H1 (cell line): ENCODE measurements around the gene UVRAG. TPM values are rescaled to one million over a fixed set of nuclear protein-coding genes. Genes with fewer than 3 reads are reported as not detected.

Experiments
- CTCF ChIA-PET: fragments of 300-600 bp; sonication (Branson Sonifier 250); formaldehyde crosslinking; loops from one replicate; lab custom pipeline; 2021; ENCODE audit not compliant: partially characterized antibody; lab: Charles Lee
- POLR2A ChIA-PET: fragments of 300-600 bp; sonication (Branson Sonifier 250); formaldehyde crosslinking; loops from one replicate; lab custom pipeline; 2021; ENCODE audit warnings: inconsistent platforms; ENCODE audit not compliant: partially characterized antibody; lab: Charles Lee
- DNase-seq, 2 experiments: peaks; one replicate each; pipeline versions ENCODE4 v3.0.0 to v3.0.0-alpha.2; 2010 to 2022; ENCODE audit warnings: low spot score in 2 of 2, low read depth in 1 of 2, mixed read lengths in 1 of 2
- FAIRE-seq: peaks from 2 replicates; lab custom pipeline; 2011; peaks lifted over from hg19 to GRCh38; lab: Jason Lieb, UNC
- H2AFZ ChIP-seq: 2 replicates; pipeline ENCODE4 v1.8.1; 2012; ENCODE audit warnings: low read length, inconsistent platforms
- H2AK5ac ChIP-seq: 2 replicates; pipeline ENCODE4 v1.6.1; 2013; ENCODE audit warnings: low read depth, low read length
- H2BK120ac ChIP-seq: replicated peaks from 2 replicates; pipeline ENCODE3; 2013; ENCODE audit warnings: low read depth, low read length, inconsistent platforms
- H2BK12ac ChIP-seq: 2 replicates; pipeline ENCODE4 v1.6.1; 2013; ENCODE audit warnings: low read depth, low read length
- H2BK15ac ChIP-seq: 2 replicates; pipeline ENCODE4 v1.6.1; 2013; ENCODE audit warnings: low read length
- H2BK20ac ChIP-seq: 2 replicates; pipeline ENCODE4 v1.6.1; 2013; ENCODE audit warnings: low read length
- H2BK5ac ChIP-seq: 2 replicates; pipeline ENCODE4 v1.6.1; 2013; ENCODE audit warnings: low read depth, low read length
- H3K14ac ChIP-seq: 2 replicates; pipeline ENCODE4 v1.6.1; 2013; ENCODE audit warnings: inconsistent platforms; ENCODE audit not compliant: insufficient read length
- H3K18ac ChIP-seq: 2 replicates; pipeline ENCODE4 v1.6.1; 2013; ENCODE audit warnings: low read length; ENCODE audit errors: extremely low read depth
- H3K23ac ChIP-seq: 2 replicates; pipeline ENCODE4 v1.6.1; 2013; ENCODE audit warnings: inconsistent platforms; ENCODE audit not compliant: insufficient read length
- H3K23me2 ChIP-seq: 2 replicates; pipeline ENCODE4 v1.6.1; 2013; ENCODE audit warnings: low read depth, low read length
- H3K27ac ChIP-seq: 2 replicates; pipeline ENCODE4 v1.6.1; 2011; ENCODE audit warnings: low read depth, low read length, inconsistent platforms
- H3K27me3 ChIP-seq, 4 experiments: replicated peaks in 1 of 4; 1 replicate in 1 of 4; 2 replicates in 3 of 4; pipeline versions ENCODE4 v1.6.1 to v1.8.1; 2011 to 2013; ENCODE audit warnings: low read length in 3 of 4, mild to moderate bottlenecking in 3 of 4, inconsistent platforms in 2 of 4, mixed read lengths in 2 of 4, moderate library complexity in 1 of 4; ENCODE audit not compliant: control insufficient read depth in 3 of 4, insufficient read depth in 3 of 4; ENCODE audit errors: extremely low read depth in 1 of 4
- H3K36me3 ChIP-seq, 4 experiments: 2 replicates each; pipeline versions ENCODE4 v1.6.1 to v1.8.1; 2011 to 2013; ENCODE audit warnings: mild to moderate bottlenecking in 4 of 4, low read length in 3 of 4, moderate library complexity in 2 of 4, control low read depth in 1 of 4, inconsistent platforms in 1 of 4; ENCODE audit not compliant: insufficient read depth in 4 of 4, control insufficient read depth in 2 of 4
- H3K4ac ChIP-seq: replicated peaks from 2 replicates; pipeline ENCODE3; 2013; ENCODE audit warnings: low read length, low read depth, mixed read lengths, inconsistent platforms; ENCODE audit not compliant: insufficient read length
- H3K4me1 ChIP-seq, 4 experiments: replicated peaks in 1 of 4; 1 replicate in 1 of 4; 2 replicates in 3 of 4; pipeline versions ENCODE4 v1.6.1 to v1.8.1; 2011 to 2013; ENCODE audit warnings: low read length in 3 of 4, inconsistent platforms in 2 of 4, mixed read lengths in 1 of 4; ENCODE audit not compliant: insufficient read depth in 4 of 4, control insufficient read depth in 3 of 4
- H3K4me2 ChIP-seq, 2 experiments: 2 replicates each; pipeline versions ENCODE4 v1.6.1 to v1.8.1; 2011 to 2013; ENCODE audit warnings: low read depth in 2 of 2, low read length in 2 of 2, control low read depth in 1 of 2, inconsistent platforms in 1 of 2, mild to moderate bottlenecking in 1 of 2; ENCODE audit not compliant: insufficient read depth in 1 of 2
- H3K4me3 ChIP-seq, 4 experiments: fragments of 200-600, 300-600 bp in 1 of 4; sonication (generic), shearing (Covaris generic), sonication (Bioruptor Twin) in 1 of 4; 2 replicates each; pipeline versions ENCODE4 v1.5.1 to v1.8.1; 2011 to 2016; ENCODE audit warnings: low read length in 4 of 4, low read depth in 3 of 4, control low read depth in 2 of 4, inconsistent platforms in 2 of 4, mild to moderate bottlenecking in 2 of 4, mixed read lengths in 1 of 4, moderate library complexity in 1 of 4; ENCODE audit not compliant: insufficient read depth in 2 of 4; ENCODE audit errors: extremely low read depth in 1 of 4
- H3K56ac ChIP-seq: replicated peaks from 2 replicates; pipeline ENCODE3; 2013; ENCODE audit warnings: low read depth, mild to moderate bottlenecking, mixed read lengths, low read length, inconsistent platforms; ENCODE audit not compliant: insufficient read length
- H3K79me1 ChIP-seq: 2 replicates; pipeline ENCODE4 v1.6.1; 2013; ENCODE audit warnings: low read depth, low read length, control low read depth
- H3K79me2 ChIP-seq, 2 experiments: 2 replicates each; pipeline versions ENCODE4 v1.6.1 to v1.8.1; 2012 to 2013; ENCODE audit warnings: low read length in 2 of 2, mild to moderate bottlenecking in 2 of 2, inconsistent platforms in 1 of 2; ENCODE audit not compliant: insufficient read depth in 2 of 2, control insufficient read depth in 1 of 2
- H3K9ac ChIP-seq, 4 experiments: replicated peaks in 1 of 4; 1 replicate in 1 of 4; 2 replicates in 3 of 4; pipeline versions ENCODE4 v1.6.1 to v1.8.1; 2011 to 2013; ENCODE audit warnings: low read depth in 3 of 4, low read length in 3 of 4, control low read depth in 2 of 4, mild to moderate bottlenecking in 2 of 4, moderate library complexity in 2 of 4, inconsistent platforms in 1 of 4; ENCODE audit errors: extremely low read depth in 1 of 4
- H3K9me3 ChIP-seq, 2 experiments: 2 replicates each; pipeline versions ENCODE4 v1.6.1 to v1.8.1; 2012 to 2013; ENCODE audit warnings: mild to moderate bottlenecking in 2 of 2, moderate library complexity in 2 of 2, control low read depth in 1 of 2, inconsistent platforms in 1 of 2, low read depth in 1 of 2, low read length in 1 of 2, mixed read lengths in 1 of 2; ENCODE audit not compliant: insufficient read depth in 2 of 2
- H4K20me1 ChIP-seq, 2 experiments: replicated peaks in 1 of 2; 2 replicates each; pipeline versions ENCODE3 to v1.8.1; 2011 to 2013; ENCODE audit warnings: inconsistent platforms in 2 of 2, low read length in 2 of 2, mild to moderate bottlenecking in 1 of 2; ENCODE audit not compliant: insufficient read depth in 2 of 2, control insufficient read depth in 1 of 2
- H4K5ac ChIP-seq: 2 replicates; pipeline ENCODE4 v1.6.1; 2013; ENCODE audit warnings: low read length, low read depth, mixed read lengths, inconsistent platforms; ENCODE audit not compliant: insufficient read length
- H4K8ac ChIP-seq: 2 replicates; pipeline ENCODE4 v1.8.0; 2013; ENCODE audit warnings: mild to moderate bottlenecking, moderate library complexity, low read length, inconsistent platforms; ENCODE audit not compliant: insufficient read depth; ENCODE audit errors: extremely low read depth
- H4K91ac ChIP-seq: replicated peaks from 2 replicates; pipeline ENCODE3; 2013; ENCODE audit warnings: low read length, mixed read lengths, inconsistent platforms; ENCODE audit not compliant: insufficient read length
- ATF2 ChIP-seq: IDR thresholded peaks from 2 replicates; pipeline ENCODE4 v1.6.1; 2012; ENCODE audit warnings: low read length, inconsistent platforms
- BCL11A ChIP-seq, 2 experiments: IDR thresholded peaks; one replicate each; pipeline ENCODE4 v1.6.1; 2011; ENCODE audit warnings: low read depth in 2 of 2, low read length in 2 of 2, mild to moderate bottlenecking in 2 of 2
- BRCA1 ChIP-seq: IDR thresholded peaks from 2 replicates; pipeline ENCODE4 v1.6.1; 2012; ENCODE audit warnings: low read depth, low read length, improper control_type of control experiment
- KDM1A ChIP-seq: fragments of 200-600, 300-600 bp; sonication (generic); IDR thresholded peaks from 2 replicates; pipeline ENCODE4 v1.7.1; 2016; ENCODE audit warnings: mild to moderate bottlenecking, low read length, borderline replicate concordance
- MAFK ChIP-seq: IDR thresholded peaks from 2 replicates; pipeline ENCODE4 v1.6.1; 2012; ENCODE audit warnings: low read depth, mild to moderate bottlenecking, improper control_type of control experiment, low read length
- NANOG ChIP-seq: IDR thresholded peaks from 2 replicates; pipeline ENCODE4 v1.6.1; 2011; ENCODE audit warnings: low read length, low read depth, mild to moderate bottlenecking, inconsistent platforms; ENCODE audit not compliant: insufficient read depth, poor library complexity, severe bottlenecking
- NRF1 ChIP-seq: IDR thresholded peaks from 2 replicates; pipeline ENCODE4 v1.6.1; 2011; ENCODE audit warnings: mild to moderate bottlenecking, low read depth, low read length, improper control_type of control experiment
- SUZ12 ChIP-seq: fragments of 200-600 bp; sonication (generic); IDR thresholded peaks from 2 replicates; pipeline ENCODE4 v1.6.1; 2012; ENCODE audit warnings: mild to moderate bottlenecking, inconsistent platforms, low read length, moderate library complexity, mixed read lengths
- TAF1 ChIP-seq: IDR thresholded peaks from 2 replicates; pipeline ENCODE4 v1.6.1; 2011; ENCODE audit warnings: mild to moderate bottlenecking, low read depth, low read length
- TAF7 ChIP-seq: optimal IDR thresholded peaks from 2 replicates; pipeline ENCODE3; 2011; ENCODE audit warnings: low read depth, mild to moderate bottlenecking, inconsistent platforms, low read length, moderate library complexity, borderline replicate concordance
- TEAD4 ChIP-seq: IDR thresholded peaks from 2 replicates; pipeline ENCODE4 v1.6.1; 2012; ENCODE audit warnings: low read depth, low read length, inconsistent platforms, mixed read lengths
- USF2 ChIP-seq: IDR thresholded peaks from 2 replicates; pipeline ENCODE4 v1.6.1; 2011; ENCODE audit warnings: low read length, improper control_type of control experiment
- WGBS, 2 experiments: shearing (Covaris generic) in 1 of 2; methylation state at CpG; one replicate each; pipeline versions ENCODE4 v1.1.6 to v1.1.7; 2013 to 2015; ENCODE audit warnings: low lambda C conversion rate in 2 of 2, mixed read lengths in 2 of 2, inconsistent platforms in 1 of 2, low coverage in 1 of 2, missing lambda C conversion rate in 1 of 2; ENCODE audit not compliant: insufficient replicate concordance in 2 of 2, insufficient coverage in 1 of 2, insufficient read length in 1 of 2; ENCODE audit errors: extremely low coverage in 1 of 2, missing lambda C conversion rate in 1 of 2; 5-methylcytosine and 5-hydroxymethylcytosine counted together
- polyA plus RNA-seq, 7 experiments: library from polyadenylated mRNA; depleted of rRNA in 3 of 7; stranded (reverse) in 5 of 7; unstranded in 2 of 7; fragments of >200 nt in 5 of 7; fragments of 200-250 nt in 2 of 7; gene quantifications; 1 replicate in 5 of 7; 2 replicates in 1 of 7; 4 replicates in 1 of 7; pipeline versions ENCODE4 v1.2.1 to v1.2.3, GENCODE V29; 2011 to 2013; ENCODE audit warnings: missing spikeins in 2 of 7, mixed read lengths in 2 of 7
- total RNA-seq: library from RNA; stranded (reverse); fragmentation: NEBNext Ultra II Directional; extraction: Animal tissue kit (Norgen Biotek cat#: 25700); gene quantifications from 2 replicates; pipeline ENCODE4 v1.2.1, GENCODE V29; 2021

UVRAG gene
- total and polyA plus RNA-seq, 2 of the 8 experiments (the other 6 are each of a cell fraction or from before 2014, with no cell fraction given) = 5.5 to 14.7 TPM

DNA sequence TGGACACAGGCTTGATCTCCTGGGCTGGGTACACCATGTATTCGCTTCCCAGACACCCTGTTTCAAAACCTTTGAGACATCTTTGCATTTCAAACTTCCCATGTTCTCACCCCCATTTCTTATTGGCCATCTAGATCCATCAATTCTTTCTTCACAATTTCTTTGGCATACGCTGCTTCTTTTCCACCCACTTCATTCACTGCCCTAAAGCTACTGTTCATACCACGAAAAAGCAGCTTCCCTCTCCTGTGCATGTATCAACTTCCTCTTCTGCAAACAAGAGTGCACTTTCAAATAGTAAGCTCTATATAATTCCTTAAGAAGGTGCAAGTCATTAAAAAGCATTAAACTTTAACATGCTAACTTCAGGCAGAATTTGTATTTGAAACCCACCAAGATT, 21.4 kb downstream of the UVRAG start:
- Histone ChIP-seq H3K4me2 (no peak overlapping the region), H3K4ac (no peak overlapping the region), H3K9ac (no peak overlapping the region), H2BK20ac (no peak overlapping the region), H3K36me3 (no peaks in the 10 kb centered on the region), H4K8ac (no peak overlapping the region), H4K91ac (no peak overlapping the region), H2AFZ (no peak overlapping the region), H2BK12ac (no peak overlapping the region), H3K27me3 (no peaks in the 10 kb centered on the region), H3K18ac (no peak overlapping the region), H3K4me1 (no peaks in the 10 kb centered on the region; a peak in 1 of 7 replicates), H3K56ac (no peak overlapping the region), H3K4me3 (no peak overlapping the region), H3K79me2 (peaks cover 0 to 1% of the 10 kb centered on the region in 2 experiments; a peak in 1 of 4 replicates), H4K5ac (no peak overlapping the region), H2BK5ac (no peak overlapping the region), H3K23ac (no peak overlapping the region), H2AK5ac (no peak overlapping the region), H3K23me2 (no peaks in the 10 kb centered on the region), H2BK120ac (no peak overlapping the region), H3K79me1 (no peaks in the 10 kb centered on the region; the same call in 1 of the 2 replicates), H3K27ac (no peak overlapping the region), H4K20me1 (no peaks in the 10 kb centered on the region), H3K9me3 (no peaks in the 10 kb centered on the region), H3K14ac (no peak overlapping the region), H2BK15ac (no peak overlapping the region)
- no peak for FAIRE-seq
- DNase-seq = no peak
- 90% methylated on average over 3 of the region's 3 CpGs; no CpG with 5 or more reads in 1 of the 2 experiments for WGBS, 2 experiments
- CTCF ChIA-PET = no interaction called here
- POLR2A ChIA-PET = no interaction called here
- TF ChIP-seq TEAD4 = no peak
- no peak for TF ChIP-seq ATF2
- TF ChIP-seq USF2 = no peak
- TF ChIP-seq NRF1 = no peak
- no peak for TF ChIP-seq BRCA1
- no peak for TF ChIP-seq TAF7
- TF ChIP-seq NANOG = no peak
- TF ChIP-seq BCL11A (IDR thresholded peaks at IDR 0.05; ENCODE audit: low read depth in 2 of 2, low read length in 2 of 2) = no peak
- no peak for TF ChIP-seq MAFK
- TF ChIP-seq KDM1A = no peak
- no peak for TF ChIP-seq TAF1
- no peak for TF ChIP-seq SUZ12
